Uterus (tissue), 2 donors: ENCODE results near the gene RBL2.

Experiments used
- CTCF ChIP-seq, 4 experiments: fragments of 200-600 bp in 2 of 4; fragments of 450-650 bp in 2 of 4; sonication (generic) in 2 of 4; IDR thresholded peaks; one replicate each; pipeline ENCODE4 v1.5.1; 2016 to 2019; ENCODE audit warnings: antibody characterized with exemption in 4 of 4, mild to moderate bottlenecking in 2 of 4, moderate library complexity in 1 of 4
- POLR2A ChIP-seq, 2 donors: fragments of 450-650 bp; IDR thresholded peaks; one replicate each; pipeline ENCODE4 v1.6.1; 2016; ENCODE audit warnings: antibody characterized with exemption in 2 of 2, mild to moderate bottlenecking in 1 of 2, moderate library complexity in 1 of 2

DNA sequence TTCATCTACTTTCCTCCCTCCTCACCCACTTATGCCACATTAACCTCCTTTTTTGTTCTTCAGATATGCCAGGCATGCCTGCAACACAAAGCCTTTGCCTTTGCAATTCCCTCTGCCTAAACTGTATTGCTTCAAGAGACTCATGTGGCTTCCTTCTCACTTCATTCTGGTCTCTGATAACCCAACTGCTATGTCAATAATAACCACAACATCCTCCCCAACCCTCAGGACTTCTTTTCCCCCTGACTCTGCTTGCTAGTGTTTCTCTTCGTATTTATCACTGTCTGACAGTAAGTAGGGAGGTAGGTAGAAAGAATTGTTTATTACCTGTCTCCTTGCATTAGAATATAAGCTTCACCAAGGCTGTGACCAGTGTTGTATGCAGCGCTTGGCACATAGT is 22.4 kb downstream of the RBL2 start:
- TF ChIP-seq POLR2A (IDR thresholded peaks at IDR 0.05) (no peak), CTCF (IDR thresholded peaks at IDR 0.05) (no peak)
